LHCN-M2 (cell line): ENCODE data around the gene RAMP3. TPM values are rescaled to one million over a fixed set of nuclear protein-coding genes. Genes with fewer than 3 reads are reported as not detected.

Experiments used
- DNase-seq: peaks from one replicate; pipeline ENCODE4 v3.0.0-alpha.2; 2012; ENCODE audit warnings: low read depth
- total RNA-seq: library from RNA; depleted of rRNA; stranded (reverse); fragments of >200 nt; gene quantifications from 2 replicates; pipeline ENCODE4 v1.2.3, GENCODE V29; 2014

The RAMP3 gene
- total RNA-seq, 1 experiment from 2014 or later = not detected

GRCh38 chr7:45178241-45179225 is 20.9 kb downstream of the RAMP3 start:
- DNase-seq = no peak

- DNase-seq = no peak
Observed at GRCh38 chr7:45179666-45180065, 22.1 kb downstream of the RAMP3 start.

GRCh38 chr7:45180084-45180986 is 22.7 kb downstream of the RAMP3 start:
- DNase-seq = no peak

- no peak for DNase-seq
Observed at GRCh38 chr7:45181286-45181960, 23.8 kb downstream of the RAMP3 start.

GRCh38 chr7:45181991-45182855 is 24.6 kb downstream of the RAMP3 start:
- DNase-seq = no peak

- DNase-seq = no peak
Observed at GRCh38 chr7:45182856-45183710, 25.5 kb downstream of the RAMP3 start.

GRCh38 chr7:45183711-45184210 is 26.2 kb downstream of the RAMP3 start:
- DNase-seq = no peak

GRCh38 chr7:45184326-45185027 is 26.9 kb downstream of the RAMP3 start:
- no peak for DNase-seq

GRCh38 chr7:45185028-45185863 is 27.7 kb downstream of the RAMP3 start:
- DNase-seq = no peak

- no peak for DNase-seq
Observed at GRCh38 chr7:45185864-45186250, 28.3 kb downstream of the RAMP3 start.

- no peak for DNase-seq
Observed at GRCh38 chr7:45186261-45186813, 28.7 kb downstream of the RAMP3 start.

GRCh38 chr7:45187089-45187945 is 29.7 kb downstream of the RAMP3 start:
- DNase-seq = peak; percentile 17

- no peak for DNase-seq
Observed at GRCh38 chr7:45187946-45188411, 30.4 kb downstream of the RAMP3 start.

- no peak for DNase-seq
Observed at GRCh38 chr7:45188736-45189135, 31.1 kb downstream of the RAMP3 start.

- no peak for DNase-seq
Observed at GRCh38 chr7:45189151-45189970, 31.8 kb downstream of the RAMP3 start.
